ENCODE measurements around the gene CPNE9.

Gene CPNE9

DNA sequence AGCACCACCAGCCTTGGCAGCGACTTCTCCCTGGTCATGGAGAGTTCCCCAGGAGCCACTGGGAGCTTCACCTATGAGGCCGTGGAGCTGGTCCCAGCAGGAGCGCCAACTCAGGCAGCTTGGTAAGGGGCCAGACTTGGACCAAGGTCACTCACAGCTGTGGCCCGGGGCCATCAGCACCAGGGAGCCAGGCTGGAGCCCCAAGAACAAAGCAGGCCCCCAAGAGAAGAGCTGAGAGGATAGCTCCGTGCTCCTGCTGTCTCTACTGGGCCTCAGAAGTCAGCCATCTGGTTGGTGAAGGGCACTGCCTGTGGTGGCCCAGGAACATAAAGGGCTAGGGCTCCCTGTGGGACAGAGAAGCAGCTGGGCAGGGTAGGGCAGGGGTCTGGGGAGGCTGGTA is 14.7 kb upstream of the CPNE9 start:
- DNase-seq = no peak

DNA sequence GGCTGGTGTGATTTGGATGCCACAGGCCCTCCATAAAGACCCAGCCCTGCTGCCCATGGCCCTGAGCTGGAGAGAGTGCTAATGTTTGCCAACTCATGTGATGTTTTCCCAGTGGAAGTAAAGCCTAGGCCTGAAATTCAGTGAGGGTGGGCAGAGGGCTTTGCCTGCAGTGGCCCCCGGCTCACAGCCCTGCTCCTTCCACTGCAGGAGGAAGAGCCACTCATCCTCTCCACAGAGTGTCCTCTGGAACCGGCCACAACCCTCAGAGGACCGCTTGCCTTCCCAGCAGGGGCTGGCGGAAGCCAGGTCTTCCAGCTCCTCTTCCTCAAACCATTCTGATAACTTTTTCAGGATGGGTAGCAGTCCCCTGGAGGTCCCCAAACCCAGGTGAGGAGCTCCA is 13.9 kb upstream of the CPNE9 start:
- no peak for DNase-seq

DNA sequence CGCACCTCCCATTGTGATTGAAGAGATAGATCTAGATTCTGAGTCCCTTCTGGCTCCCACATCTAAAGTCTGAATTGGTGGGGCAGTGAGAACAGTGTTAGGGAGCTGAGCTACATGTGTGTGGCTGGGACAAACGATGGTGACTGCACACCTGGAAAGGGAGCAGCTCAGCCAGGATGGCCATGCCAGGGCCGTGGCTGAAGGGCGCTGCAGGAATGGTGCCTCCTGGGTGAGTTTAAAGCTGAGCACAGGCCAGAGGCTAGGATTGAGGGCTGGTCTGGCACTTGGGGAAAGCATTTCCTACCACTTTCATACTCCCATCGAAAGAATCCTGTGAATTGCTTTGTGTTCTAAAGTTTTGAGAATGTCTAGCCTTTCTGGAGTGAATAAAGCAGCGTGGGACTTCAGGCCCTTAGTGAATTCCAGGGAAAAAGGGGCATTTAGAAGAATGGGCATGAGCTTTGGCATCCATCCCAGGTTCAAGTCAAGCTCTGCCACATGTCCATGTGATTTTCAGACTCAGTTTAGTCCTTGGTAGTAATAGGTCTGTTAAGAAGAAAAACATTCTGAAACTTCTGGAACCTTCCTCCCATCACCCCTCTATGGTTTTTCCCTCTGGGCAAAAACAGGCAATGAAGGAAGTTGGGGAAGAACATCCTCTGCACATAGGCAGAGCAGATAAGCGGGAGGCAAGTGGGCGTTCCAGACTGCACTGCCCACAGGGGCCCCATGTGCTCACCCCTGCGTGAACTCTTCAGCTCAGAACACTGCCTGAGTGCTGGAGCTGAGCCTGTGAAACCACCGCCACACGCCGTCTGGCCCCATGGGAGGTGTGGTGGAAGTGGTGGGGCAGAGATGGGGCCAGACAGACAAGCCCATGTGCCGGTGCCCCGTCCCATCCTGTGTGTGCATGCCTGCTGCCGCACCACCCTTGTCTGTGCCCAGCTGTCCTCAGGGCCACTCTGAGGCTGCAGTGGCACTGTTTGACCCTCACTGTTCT is 12.9 kb upstream of the CPNE9 start:
- DNase-seq = no peak

DNA sequence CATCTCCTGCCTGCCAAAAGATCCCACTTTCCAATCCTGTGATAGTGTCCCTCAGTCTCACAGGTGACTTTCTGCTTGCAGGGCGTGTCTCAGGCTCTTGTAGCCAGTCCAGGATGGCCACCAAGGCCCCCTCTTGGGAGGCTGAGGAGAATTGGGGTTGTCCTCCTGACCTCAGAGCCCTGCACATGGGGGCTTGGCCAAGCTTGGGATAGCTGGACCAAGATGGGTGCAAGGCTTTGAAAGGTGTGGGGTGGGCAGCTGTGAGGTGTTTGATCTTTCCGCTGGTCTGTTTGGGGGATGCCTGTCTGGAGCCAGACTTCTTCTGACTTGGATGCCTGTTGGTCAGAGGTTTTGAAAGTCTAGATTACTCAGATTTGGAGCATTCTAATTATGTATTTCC is 12.0 kb upstream of the CPNE9 start:
- no peak for DNase-seq

DNA sequence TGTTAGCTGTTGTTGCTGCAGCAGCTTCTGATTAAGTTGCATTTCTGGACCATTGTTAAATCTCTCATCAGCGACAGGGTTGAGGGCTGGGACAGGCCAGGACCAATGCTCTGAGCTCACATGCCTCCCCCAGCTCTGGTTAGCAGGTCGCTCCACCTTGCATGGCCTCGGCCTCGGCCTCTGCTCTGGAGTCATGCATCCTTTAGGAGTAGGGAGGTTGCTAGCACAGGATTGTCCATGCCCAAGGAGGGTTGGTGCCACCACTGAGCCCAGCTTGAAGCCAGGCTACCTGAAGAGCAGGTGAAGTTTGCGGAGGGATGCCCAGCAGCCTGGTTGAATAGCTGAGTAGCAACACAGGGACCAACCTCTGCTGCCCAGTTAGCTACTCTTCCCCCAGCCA is 11.2 kb upstream of the CPNE9 start:
- no peak for DNase-seq

DNA sequence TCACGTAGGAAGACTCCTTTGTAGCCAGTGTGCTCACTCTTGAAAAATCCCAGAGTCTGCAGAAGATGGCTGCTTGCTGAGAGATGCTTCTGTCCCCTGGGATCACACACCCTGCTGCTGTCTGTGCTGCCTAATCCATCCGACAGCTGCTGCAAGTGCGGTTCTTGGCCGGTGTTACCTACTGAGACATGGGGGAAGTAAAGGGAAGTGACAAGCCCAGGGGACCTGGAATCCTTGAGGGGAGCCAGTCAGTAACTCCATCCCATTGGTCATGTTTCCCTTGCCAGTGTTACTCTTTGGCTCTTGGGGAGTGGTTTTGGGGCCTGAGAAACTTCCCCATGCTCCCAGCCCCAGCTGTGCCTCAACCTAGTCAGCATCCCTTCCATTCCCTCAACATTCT is 8.3 kb upstream of the CPNE9 start:
- DNase-seq = no peak

DNA sequence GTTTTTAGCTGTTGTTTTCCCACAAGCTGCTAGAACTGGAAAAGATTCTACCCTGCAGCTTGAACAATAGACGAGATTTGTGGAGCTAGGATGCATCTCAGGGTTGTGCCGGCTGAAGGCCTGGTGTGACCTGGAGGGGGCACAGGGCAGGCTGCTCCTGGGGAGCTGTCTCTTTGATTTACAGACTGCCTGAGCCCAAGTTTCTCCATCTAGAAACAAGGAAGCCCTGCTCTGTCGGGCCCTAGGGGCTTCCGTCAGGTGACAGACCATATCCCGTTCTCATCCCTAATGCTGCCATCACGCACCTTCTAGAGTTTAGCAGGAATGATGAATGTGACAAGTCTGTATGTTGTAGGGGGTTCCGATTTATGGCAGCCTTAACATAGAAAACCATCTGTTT is 7.9 kb upstream of the CPNE9 start:
- no peak for DNase-seq

DNA sequence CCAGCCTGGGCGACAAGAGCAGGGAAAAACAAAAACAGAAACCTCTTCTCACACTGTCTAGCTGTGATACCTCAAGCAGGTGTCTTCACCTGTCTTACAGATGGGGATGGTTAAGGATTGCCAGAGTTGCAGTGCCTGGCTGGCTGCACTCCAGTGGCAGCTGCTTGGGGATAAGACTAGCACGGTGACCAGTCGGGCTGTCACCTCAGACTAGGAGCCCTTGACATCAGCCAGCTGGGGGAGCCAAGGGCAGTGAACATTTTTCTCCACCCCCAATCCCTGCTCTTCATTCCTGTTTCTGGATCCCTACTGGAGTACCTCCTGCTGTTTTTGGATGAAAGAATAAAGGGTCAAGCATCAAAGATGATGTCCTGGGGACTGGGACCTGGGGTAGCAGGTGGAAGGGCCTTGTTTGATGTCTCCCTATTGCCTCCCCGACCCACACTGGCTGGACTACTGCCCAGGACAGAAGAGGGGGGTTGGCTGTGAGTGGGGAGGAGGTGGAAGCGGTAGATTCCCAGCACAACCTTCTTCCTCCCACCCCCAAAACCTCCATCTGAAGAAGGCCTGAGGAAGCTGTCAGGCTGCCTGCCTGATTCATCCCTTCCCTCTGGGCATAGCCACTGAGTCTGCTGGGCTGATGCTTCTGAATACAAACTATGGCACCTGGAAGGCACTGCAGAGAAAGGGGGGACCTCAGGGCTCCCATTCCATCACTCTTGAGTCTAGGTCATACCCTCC is 7.0 kb upstream of the CPNE9 start:
- DNase-seq = no peak

DNA sequence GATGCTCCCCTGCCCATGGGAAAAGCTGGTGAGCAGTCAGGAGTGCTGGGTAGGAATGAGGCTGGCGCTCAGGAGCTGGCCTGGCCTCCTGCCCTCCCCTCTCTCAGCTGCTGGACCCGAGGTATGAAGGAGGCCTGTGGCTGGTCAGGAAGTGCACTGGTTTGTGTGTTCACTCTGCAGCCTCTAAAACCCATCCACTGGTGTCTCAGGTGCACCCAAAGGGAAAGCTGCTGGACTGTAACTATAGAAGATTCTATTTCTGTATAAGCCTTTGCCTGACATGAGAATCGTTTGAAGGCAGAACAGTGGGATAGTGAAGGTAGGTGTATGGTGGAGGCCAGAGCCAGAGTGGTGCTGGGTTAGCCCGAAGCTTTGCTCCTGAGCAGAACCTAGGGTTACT is 5.7 kb upstream of the CPNE9 start:
- DNase-seq = no peak

DNA sequence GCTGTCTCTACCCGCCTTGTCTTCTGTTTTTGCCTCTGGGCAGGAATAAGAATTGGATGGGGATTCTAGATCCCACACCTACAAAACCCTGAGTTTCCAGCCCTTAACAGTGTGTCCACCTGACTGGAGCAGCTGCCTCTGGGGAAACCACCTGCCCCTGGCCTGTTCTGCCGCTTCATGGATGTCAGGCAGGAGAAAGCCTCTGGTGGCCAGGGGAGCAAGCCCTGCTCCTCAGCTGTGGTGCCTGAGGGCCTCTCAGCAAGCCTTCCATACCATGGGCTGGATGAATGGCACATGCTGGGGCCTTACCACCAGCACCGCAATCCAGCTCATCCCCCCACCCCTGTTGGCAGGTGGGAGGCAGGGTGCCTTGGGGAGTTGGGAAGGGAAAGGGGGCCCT is 5.3 kb upstream of the CPNE9 start:
- DNase-seq = no peak

DNA sequence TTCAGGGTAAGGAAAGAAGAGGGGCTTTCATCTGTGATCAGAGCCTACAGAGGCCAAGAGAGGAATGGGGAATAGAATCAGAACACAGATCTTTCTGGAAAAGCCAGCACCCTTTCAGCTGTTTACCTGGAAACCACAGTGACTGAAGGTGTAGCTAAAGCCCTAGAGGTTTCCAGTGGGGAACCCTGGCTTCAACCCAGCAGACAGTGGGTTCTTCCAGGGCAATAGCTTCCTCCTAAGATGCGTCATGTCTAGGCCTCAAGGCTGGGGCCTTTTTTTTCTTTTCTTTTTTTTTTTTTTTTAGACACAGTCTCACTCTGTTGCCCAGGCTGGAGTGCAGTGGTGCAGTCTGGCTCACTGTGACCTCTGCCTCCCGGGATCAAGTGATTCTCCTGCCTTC is 3.1 kb upstream of the CPNE9 start:
- no peak for DNase-seq

DNA sequence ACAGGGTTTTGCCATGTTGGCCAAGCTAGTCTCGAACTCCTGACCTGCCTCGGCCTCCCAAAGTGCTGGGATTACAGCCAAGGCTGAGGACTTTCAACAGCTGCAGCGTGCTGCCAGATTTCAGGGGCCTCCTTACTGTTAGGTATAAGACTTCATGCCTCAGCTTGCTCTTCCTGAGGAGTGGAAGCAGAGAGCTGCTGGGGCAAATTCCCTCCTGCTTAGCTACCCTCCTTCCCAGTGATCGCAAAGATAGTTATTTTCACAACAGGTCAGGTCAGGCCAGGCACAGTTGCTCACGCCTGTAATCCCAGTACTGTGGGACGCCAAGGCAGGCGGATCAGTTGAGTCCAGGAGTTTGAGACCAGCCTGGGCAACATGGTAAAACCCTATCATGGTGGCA is 2.6 kb upstream of the CPNE9 start:
- no peak for DNase-seq

DNA sequence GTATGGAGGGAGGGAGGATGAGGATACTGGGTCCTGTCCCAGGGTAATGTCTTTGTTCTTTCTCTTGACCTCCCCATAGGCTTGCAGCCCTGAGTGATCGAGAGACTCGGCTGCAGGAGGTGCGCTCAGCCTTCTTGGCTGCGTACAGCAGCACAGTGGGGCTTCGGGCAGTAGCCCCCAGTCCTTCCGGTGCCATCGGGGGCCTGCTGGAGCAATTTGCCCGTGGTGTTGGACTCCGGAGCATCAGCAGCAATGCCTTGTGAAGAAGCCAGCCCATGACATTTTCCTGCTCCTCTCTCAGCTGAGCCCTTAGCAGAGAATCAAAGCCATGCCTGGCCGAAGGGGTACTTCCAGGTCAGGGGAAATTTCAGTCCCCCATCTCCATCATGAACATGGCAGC is 1.9 kb upstream of the CPNE9 start:
- DNase-seq = no peak

DNA sequence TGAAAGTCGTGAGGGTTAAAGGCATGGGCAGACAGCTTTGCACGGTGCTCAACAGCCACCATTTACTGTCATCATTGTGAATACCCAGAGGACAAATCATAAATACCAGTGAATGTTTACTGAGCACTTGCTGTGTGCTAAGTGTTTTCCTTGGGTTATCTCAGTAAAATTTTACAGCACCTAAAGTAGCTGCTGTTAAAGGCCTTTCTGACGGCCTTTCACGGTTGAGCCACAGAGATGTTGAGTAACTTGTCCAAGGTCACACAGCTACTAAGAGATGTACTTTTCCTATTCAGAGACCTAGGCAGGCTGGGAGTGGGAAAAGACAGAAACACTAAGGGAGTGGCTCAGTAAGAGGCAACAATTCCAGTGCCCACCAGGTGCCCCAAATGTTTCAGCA is 393 bp upstream of the CPNE9 start:
- no peak for DNase-seq

DNA sequence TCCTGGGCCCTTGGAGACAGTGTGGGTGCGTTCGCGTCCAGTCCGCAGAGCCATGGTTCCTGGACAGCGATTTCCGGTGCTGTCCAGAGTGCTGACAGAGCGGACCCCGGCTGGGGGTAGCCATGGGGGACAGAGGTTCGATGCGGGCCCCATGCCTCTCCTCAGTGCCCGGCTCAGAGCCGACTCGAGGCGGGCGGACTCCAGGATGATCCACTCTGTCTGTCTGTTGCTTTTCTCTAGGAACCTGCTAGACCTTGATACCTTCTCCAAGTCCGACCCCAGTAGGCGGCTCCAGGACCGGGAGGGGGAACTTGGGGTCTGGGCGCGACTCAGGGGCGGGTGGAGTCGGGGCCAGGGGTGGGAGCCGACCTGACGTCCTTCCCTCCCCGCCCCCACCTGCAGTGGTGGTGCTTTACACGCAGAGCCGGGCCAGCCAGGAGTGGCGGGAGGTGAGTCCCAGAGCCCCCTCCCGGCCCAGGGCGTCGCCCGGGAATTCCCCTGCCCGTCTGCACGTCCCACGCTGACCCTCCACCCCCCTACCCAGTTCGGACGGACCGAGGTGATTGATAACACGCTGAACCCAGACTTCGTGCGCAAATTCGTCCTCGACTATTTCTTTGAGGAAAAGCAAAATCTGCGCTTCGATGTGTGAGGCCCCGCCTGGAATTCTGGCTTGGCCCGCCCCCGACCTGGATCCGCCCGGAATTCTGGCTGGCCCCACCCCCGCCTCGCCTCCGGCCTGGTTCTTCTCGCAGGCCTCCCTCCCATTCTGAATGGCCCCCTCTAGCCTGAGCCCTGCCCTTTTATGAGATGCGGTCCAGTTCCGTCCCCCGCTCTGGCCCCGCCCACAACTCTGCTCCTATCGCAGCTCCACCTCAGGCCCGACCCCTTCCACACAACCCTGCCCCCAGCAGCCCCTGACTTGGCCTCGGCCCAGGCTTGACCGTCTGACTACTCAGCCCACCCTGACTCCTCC is 1.0 kb downstream of the CPNE9 start:
- DNase-seq = no peak

DNA sequence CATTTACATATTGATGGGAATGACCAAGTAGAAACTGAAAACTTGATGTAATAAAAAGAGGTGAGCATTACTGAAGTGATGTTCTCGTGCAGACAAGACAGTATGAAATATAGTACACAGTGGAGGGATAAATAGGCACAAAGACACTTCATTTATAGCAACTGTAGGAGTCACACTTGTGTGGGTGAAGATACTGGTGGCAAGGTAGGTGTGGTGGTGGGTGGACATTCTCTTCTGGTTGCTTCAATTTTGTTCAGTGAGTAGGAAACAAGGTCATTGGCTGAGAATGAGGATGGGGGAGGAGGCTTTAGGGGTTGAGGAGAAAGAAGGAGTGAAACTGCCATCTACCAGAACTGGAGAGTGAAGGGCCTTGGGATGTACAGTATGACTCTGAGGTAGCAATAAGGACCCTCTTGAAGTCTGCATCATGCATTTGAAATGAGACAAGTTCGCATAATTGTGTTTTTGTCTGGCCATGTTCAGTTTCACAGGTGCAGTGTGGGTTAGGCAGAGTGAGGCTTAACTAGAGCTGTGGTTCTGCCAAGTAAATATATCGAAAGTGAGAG is 6.6 kb downstream of the CPNE9 start:
- DNase-seq = no peak

DNA sequence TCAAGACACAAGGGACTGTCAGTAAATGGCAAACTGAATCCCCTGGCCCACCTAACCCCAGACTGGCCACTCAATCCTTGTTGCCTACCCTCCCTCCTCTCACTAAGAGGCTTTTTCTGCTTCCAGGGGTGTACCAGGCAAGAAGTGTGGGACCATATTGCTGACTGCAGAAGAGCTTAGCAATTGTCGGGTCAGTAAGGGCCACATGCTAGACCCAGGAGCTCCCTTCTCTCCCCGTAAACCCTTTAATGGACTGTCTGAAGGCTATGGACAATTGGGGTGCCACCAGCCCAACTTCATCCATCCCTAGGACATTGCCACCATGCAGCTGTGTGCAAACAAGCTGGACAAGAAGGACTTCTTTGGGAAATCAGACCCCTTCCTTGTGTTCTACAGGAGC is 8.8 kb downstream of the CPNE9 start:
- no peak for DNase-seq

DNA sequence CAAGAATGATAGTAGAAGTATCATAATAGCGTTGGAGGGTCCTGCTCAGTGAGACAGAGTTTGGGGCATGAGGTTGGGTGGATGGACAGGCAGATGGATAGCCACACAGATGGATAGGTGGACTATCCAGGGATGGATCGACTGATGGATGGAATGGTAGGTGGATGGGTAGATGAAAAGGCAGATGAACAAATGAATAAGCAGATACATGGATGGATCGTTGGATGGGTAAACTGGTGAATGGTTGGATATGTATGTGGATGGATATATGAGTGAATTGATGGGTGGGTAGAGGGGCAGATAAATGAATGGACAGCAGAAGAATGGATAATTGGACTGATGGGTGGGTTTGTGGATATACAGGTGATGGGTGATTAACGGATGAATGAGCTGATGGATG is 9.5 kb downstream of the CPNE9 start:
- DNase-seq = no peak

DNA sequence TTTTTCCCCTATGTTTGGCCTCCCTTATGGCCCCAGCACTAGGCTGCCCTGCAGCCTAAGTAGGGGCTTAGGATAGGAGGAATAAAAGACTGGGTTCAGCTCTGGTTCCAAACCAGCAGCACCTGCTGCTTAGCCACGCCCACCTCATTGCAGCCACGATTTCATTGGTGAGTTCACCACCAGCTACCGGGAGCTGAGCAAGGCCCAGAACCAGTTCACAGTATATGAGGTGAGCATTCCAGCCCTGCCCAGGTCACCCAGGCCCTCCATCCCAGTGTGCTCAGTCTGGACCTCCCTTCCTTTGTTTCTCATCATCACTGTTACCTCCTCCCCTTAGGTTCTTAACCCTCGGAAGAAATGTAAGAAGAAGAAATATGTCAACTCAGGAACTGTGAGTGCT is 11.5 kb downstream of the CPNE9 start:
- no peak for DNase-seq

DNA sequence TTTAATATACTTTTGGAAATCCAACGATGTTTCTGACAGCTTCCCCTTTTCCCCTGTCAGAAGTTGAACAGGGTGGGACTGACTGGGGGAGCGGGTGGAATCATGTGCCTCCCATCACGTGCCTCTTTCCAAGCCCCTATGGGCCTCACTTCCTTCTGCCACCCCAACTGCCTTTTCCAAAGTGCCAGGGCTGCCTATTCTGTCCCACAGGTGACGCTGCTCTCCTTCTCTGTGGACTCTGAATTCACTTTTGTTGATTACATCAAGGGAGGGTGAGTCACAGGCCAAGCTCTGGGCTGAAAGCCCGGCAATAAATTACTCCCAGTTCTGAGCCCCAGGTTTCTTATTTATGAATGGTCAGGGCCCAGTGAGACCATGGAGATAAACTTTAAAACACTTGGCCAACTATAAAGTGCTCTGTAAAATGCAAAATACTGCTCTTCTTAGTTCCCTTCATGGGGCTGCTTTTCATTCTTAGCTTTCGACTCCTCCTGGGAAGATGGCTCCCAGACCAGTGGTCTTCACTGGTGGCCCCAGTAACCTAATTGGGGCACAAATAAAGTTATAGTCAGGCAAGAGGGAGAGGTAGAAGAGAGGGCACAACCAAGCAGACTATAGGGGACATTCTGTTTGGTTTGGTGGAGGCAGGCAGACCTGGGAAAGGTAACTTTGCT is 12.3 kb downstream of the CPNE9 start:
- DNase-seq = no peak

DNA sequence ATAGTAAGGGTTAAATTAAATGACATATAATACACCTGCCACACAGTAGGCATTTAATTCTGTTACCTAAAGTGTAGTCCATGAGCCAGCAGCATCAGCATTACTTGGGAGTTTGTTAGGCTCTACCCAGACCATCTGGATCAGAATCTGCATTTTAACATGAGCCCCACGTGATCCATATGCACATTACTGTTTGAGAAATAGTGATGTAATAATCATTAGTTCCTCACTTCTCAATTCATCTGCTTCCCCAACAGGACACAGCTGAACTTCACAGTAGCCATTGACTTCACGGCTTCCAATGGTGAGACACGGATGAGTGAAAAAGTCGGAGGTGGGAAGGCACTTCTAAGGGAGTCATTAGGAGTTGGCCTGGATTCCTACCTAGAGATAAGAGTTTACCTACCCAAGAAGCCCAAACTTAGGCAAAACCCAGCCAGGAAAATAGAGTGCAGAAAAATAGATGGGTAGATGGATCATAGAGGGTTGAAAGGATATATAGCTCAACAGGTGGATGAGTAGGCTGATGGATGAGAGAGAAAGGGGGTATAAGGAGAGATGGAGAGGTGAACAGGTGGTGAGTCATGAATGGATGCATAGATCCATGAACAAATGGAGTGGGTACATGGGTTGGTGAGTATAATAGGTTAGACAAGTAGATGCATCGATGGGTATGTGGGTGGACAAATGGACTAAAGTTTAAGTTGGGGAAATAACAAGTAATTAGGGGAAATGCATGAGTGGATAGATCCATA is 13.3 kb downstream of the CPNE9 start:
- DNase-seq = no peak

All from activated naive CD4-positive, alpha-beta T cell (primary cell).